Lower leg skin (tissue), 4 donors: ENCODE data around the gene PI16. TPM values are rescaled to one million over a fixed set of nuclear protein-coding genes. Genes with fewer than 3 reads are reported as not detected.

Experiments used
- DNase-seq, 2 donors: peaks; one replicate each; pipeline ENCODE4 v3.0.0-alpha.2; 2019; ENCODE audit warnings: low spot score in 2 of 2
- H3K4me3 ChIP-seq: fragments of 200-600 bp; sonication (generic); 2 replicates; pipeline ENCODE4 v1.5.1; 2017; ENCODE audit warnings: mild to moderate bottlenecking, low read depth; ENCODE audit not compliant: poor library complexity, severe bottlenecking
- CTCF ChIP-seq, 3 donors: fragments of 450-650 bp; IDR thresholded peaks; one replicate each; pipeline ENCODE4 v1.5.1; 2016; ENCODE audit warnings: antibody characterized with exemption in 3 of 3, mild to moderate bottlenecking in 3 of 3, moderate library complexity in 2 of 3
- POLR2A ChIP-seq, 2 donors: fragments of 450-650 bp; IDR thresholded peaks; one replicate each; pipeline ENCODE4 v1.6.1; 2016 to 2017; ENCODE audit warnings: antibody characterized with exemption in 2 of 2, mild to moderate bottlenecking in 1 of 2, moderate library complexity in 1 of 2
- WGBS, 2 donors: methylation state at CpG; one replicate each; pipeline ENCODE4 v1.1.5; 2018; 5-methylcytosine and 5-hydroxymethylcytosine counted together
- intact Hi-C: fragments of 100-400 bp; cut with DNase I; formaldehyde crosslinking; loops from one replicate; pipeline ENCODE4 v1.15.0; 2023; ENCODE audit warnings: low total_unique reads
- total RNA-seq, 4 donors: library from RNA; depleted of rRNA; stranded (reverse); fragments of >200 nt; gene quantifications; one replicate each; pipeline ENCODE4 v1.1.0, GENCODE V29; 2016

The PI16 gene, protein sequence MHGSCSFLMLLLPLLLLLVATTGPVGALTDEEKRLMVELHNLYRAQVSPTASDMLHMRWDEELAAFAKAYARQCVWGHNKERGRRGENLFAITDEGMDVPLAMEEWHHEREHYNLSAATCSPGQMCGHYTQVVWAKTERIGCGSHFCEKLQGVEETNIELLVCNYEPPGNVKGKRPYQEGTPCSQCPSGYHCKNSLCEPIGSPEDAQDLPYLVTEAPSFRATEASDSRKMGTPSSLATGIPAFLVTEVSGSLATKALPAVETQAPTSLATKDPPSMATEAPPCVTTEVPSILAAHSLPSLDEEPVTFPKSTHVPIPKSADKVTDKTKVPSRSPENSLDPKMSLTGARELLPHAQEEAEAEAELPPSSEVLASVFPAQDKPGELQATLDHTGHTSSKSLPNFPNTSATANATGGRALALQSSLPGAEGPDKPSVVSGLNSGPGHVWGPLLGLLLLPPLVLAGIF
- 10 to 100 TPM in 1 of 4 donors, 1 to 10 TPM in 3; 2.1 to 18.5 (median 2.7) TPM for total RNA-seq

- intact Hi-C loops = no loop called here
- TF ChIP-seq POLR2A (IDR thresholded peaks at IDR 0.05) (no peak), CTCF (IDR thresholded peaks at IDR 0.05) (no peak)
- no peak within 1 kb of the TSS for H3K4me3 ChIP-seq
- whole genome bisulfite sequencing, 2 donors = 63 to 64% methylated on average over 8 to 14 of the region's 14 CpGs
- DNase-seq = peak in 1 of 2 donors; percentile 85
These were observed at the start of gene PI16 for GRCh38 chr6:36954262-36954931. TSS of gene PI16 (plus strand) at chr6:36954738. CDS start at chr6:36954761, 23 bp downstream.

DNA sequence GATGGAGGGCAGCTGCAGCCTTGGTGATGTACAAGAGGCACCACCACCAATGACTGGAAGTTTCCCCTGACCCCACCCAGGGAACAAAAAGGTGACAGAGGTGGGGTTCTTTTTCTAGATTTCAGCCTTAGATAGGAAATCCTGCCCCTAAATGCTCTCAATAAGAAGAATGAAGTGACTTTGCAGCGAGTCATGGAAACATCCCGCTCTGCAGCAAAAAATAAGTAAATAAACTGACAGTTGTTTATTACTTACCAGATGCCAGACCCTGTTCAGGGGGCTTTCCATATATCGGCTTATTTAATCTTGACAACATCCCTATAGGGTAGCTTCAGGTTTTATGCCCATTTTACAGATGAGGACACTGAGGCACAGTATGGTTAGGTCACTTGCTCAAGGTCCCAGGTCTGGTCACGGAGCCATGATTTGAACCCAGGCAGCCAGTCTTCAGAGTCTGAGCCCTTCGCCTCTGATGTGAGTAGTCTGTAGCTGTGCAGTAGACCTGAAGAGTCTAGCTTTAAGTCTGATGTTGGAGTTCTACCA lies 49.6 kb upstream of the PI16 start:
- TF ChIP-seq CTCF (IDR thresholded peaks at IDR 0.05) (no peak), POLR2A (IDR thresholded peaks at IDR 0.05) (no peak)
- no peak overlapping the region for H3K4me3 ChIP-seq
- intact Hi-C loops = no loop called here
- WGBS, 2 donors = 94 to 95% methylated on average over 5 of the region's 5 CpGs
- no peak for DNase-seq

DNA sequence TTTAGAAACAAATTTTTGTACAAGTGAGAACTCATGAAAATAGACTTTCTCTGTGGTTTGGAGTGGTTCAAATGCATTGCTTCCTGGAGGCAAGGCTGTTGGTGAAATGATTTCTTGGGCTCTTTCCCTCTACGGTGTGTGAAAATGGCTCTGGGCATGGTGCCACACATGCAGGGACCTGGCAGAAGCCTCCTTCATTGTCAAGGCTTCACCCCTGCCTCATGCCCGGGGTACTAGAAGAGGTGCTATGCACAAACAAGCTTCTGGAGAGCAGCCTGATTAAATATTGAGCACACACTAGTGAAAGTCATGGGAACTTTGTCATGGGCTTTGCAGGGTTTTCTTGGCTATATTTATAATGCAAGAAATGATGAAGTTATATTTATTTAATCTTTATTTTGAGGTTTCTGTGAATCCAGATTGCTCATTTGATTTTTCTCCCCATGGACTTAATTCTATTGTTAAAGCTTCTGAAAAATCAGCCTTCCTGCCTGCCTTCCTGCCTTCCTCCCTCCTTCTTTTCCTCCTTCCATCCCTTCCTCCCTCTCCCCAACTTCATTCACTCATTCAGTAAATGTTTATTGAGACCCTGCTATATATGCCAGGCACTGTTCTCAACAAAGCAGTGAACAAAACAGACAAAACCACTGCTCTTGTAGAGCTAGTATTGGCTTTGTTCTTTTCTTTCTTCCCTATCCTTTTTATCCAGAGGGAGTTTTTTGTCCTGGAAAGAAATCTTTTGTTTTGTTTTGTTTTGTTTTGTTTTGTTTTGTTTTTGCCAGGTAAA lies 47.8 kb upstream of the PI16 start:
- no peak for DNase-seq
- TF ChIP-seq POLR2A (IDR thresholded peaks at IDR 0.05) (no peak), CTCF (IDR thresholded peaks at IDR 0.05) (no peak)
- WGBS, 2 donors = 11 to 19% methylated on average over 2 of the region's 2 CpGs
- intact Hi-C loops = no loop called here
- H3K4me3 ChIP-seq = no peak overlapping the region

DNA sequence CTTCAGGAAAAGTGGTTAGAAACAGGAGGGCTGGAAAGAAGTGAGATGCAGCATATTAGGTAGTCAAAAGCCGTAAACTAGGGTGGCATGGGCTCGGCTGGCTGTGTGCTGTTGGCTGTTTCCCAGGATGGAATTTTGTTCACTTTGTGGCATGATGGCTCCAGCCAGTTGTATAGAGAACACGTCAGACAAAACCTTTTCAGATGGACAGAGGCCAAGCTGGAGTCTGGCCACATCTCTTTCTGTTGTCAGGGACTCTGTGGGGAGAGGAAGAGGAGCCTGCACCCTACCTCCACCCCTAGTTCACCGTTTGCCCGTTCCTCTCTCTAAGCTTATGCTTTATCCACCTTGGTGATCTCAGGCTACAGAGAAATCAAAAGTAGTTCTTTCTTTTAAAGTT lies 46.8 kb upstream of the PI16 start:
- no peak overlapping the region for H3K4me3 ChIP-seq
- TF ChIP-seq CTCF (IDR thresholded peaks at IDR 0.05) (no peak), POLR2A (IDR thresholded peaks at IDR 0.05) (no peak)
- 37 to 46% methylated on average over 5 of the region's 5 CpGs for WGBS, 2 donors
- intact Hi-C loops = no loop called here
- no peak for DNase-seq

GRCh38 chr6:36908747-36909146 lies 45.8 kb upstream of the PI16 start:
- intact Hi-C loops = no loop called here
- no peak for TF ChIP-seq POLR2A (IDR thresholded peaks at IDR 0.05)
- no peak for TF ChIP-seq CTCF (IDR thresholded peaks at IDR 0.05)
- DNase-seq = no peak
- WGBS, 2 donors = 77 to 81% methylated on average over 2 of the region's 2 CpGs
- no peak overlapping the region for H3K4me3 ChIP-seq
